Activated CD8-positive, alpha-beta T cell treated with anti-CD3 and anti-CD28 coated beads for 36 hours (primary cell): ENCODE results near the gene SKIC2. TPM values are rescaled to one million over a fixed set of nuclear protein-coding genes. Genes with fewer than 3 reads are reported as not detected.

Source experiments
- ATAC-seq: fragments of 200-7000 bp; cut with Tn5 transposase; one replicate; pipeline ENCODE4 v1.10.0; 2021; ENCODE audit warnings: mild to moderate bottlenecking, moderate library complexity
- CTCF ChIA-PET: fragments of 350-600 bp; sonication (Branson Sonifier 250); formaldehyde crosslinking; loops from one replicate; lab custom pipeline; 2021; ENCODE audit warnings: antibody characterized with exemption; lab: Charles Lee
- POLR2A ChIA-PET: fragments of 350-600 bp; sonication (Branson Sonifier 250); formaldehyde crosslinking; loops from one replicate; lab custom pipeline; 2021; ENCODE audit warnings: antibody characterized with exemption; lab: Charles Lee
- DNase-seq: peaks from one replicate; pipeline ENCODE4 v3.0.0-alpha.2; 2020
- H3K27ac Mint-ChIP-seq: one replicate; pipeline ENCODE4 v1.8.0; 2021; ENCODE audit warnings: mild to moderate bottlenecking, mixed read lengths
- H3K27me3 Mint-ChIP-seq: one replicate; pipeline ENCODE4 v1.8.0; 2021; ENCODE audit warnings: mixed read lengths
- H3K36me3 Mint-ChIP-seq: one replicate; pipeline ENCODE4 v1.8.0; 2021; ENCODE audit warnings: low read depth, mixed read lengths
- H3K4me1 Mint-ChIP-seq: one replicate; pipeline ENCODE4 v1.8.0; 2021; ENCODE audit warnings: low read depth, mixed read lengths
- H3K4me3 Mint-ChIP-seq: one replicate; pipeline ENCODE4 v1.8.0; 2021; ENCODE audit warnings: mild to moderate bottlenecking, moderate library complexity, mixed read lengths
- H3K9me3 Mint-ChIP-seq: one replicate; pipeline ENCODE4 v1.8.0; 2021; ENCODE audit warnings: mixed read lengths
- CTCF ChIP-seq: fragments of 200-600 bp; IDR thresholded peaks from one replicate; pipeline ENCODE4 v1.8.0; 2022; ENCODE audit warnings: antibody characterized with exemption, mild to moderate bottlenecking
- intact Hi-C: fragments of 100-400 bp; cut with micrococcal nuclease; formaldehyde crosslinking; loops from one replicate; pipeline ENCODE4 v1.10.0; 2022
- total RNA-seq, 2 experiments: library from RNA; stranded (reverse); gene quantifications; one replicate each; pipeline ENCODE4 v1.2.3, GENCODE V29; 2021

SKIC2 gene
- total RNA-seq, 2 experiments from 2014 or later = 76.5 to 77.3 TPM

- Mint-ChIP-seq H3K9me3 (no peaks in the 10 kb centered on the region), H3K27ac (peak overlapping the region; percentile 32), H3K27me3 (peaks cover 2% of the 10 kb centered on the region), H3K4me1 (peaks cover 12% of the 10 kb centered on the region), H3K4me3 (no peak overlapping the region), H3K36me3 (peaks cover 35% of the 10 kb centered on the region)
- TF ChIP-seq CTCF = no peak
- CTCF ChIA-PET = interaction anchor here (4.2 kb wide), 1 partner anchor 15 kb away, joined by 16 read pairs; no protein-coding TSS in a partner anchor
- POLR2A ChIA-PET = interaction anchor here (9.3 kb wide), 1 partner anchor 9 kb away, joined by 85 read pairs; the partner anchor contains the start of genes NELFE and SKIC2
- intact Hi-C loops = no loop called here
- DNase-seq = no peak
- ATAC-seq = no peak
These were observed 8.3 kb downstream of the SKIC2 start for GRCh38 chr6:31966997-31967925.

- CTCF ChIA-PET = interaction anchor here (4.2 kb wide), 1 partner anchor 16 kb away, joined by 16 read pairs; no protein-coding TSS in a partner anchor
- peaks cover 31% of the 10 kb centered on the region for H3K36me3 Mint-ChIP-seq
These were observed 8.9 kb downstream of the SKIC2 start for GRCh38 chr6:31967926-31968320.

DNA sequence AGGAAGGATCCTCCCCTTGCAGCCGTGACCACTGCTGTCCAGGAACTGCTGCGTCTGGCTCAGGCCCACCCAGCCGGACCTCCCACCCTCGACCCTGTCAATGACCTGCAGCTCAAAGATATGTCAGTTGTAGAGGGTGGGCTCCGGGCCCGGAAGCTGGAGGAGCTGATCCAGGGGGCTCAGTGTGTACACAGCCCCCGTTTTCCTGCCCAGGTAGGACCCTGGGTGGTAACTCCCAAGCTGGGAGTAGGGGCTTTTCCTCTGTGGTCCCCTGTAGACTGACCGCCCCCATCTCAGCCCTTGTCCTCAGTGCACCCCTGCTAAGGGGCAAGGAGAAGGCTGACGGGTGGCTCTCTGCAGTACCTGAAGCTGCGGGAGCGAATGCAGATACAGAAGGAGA, 9.4 kb downstream of the SKIC2 start:
- Mint-ChIP-seq H3K4me3 (no peak overlapping the region), H3K27me3 (peaks cover 2% of the 10 kb centered on the region), H3K4me1 (peaks cover 21% of the 10 kb centered on the region), H3K27ac (no peak overlapping the region), H3K9me3 (no peaks in the 10 kb centered on the region), H3K36me3 (peaks cover 31% of the 10 kb centered on the region)
- TF ChIP-seq CTCF = no peak
- ATAC-seq (no peak), DNase-seq (no peak)
- ChIA-PET POLR2A (interaction anchor here (9.3 kb wide), 1 partner anchor 10 kb away, joined by 85 read pairs; the partner anchor contains the start of genes NELFE and SKIC2), CTCF (interaction anchor here (4.2 kb wide), 1 partner anchor 16 kb away, joined by 16 read pairs; no protein-coding TSS in a partner anchor)
- intact Hi-C loops = no loop called here

More at GRCh38 chr6:31967926-31968320, 8.9 kb downstream of the SKIC2 start:
- H3K4me3 Mint-ChIP-seq = no peak overlapping the region
- no peak for TF ChIP-seq CTCF
- no peak for ATAC-seq
- DNase-seq = no peak
- H3K4me1 Mint-ChIP-seq = peaks cover 17% of the 10 kb centered on the region
- H3K9me3 Mint-ChIP-seq = no peaks in the 10 kb centered on the region
- intact Hi-C loops = no loop called here
- H3K27me3 Mint-ChIP-seq = peaks cover 2% of the 10 kb centered on the region
- H3K27ac Mint-ChIP-seq = peak overlapping the region; percentile 45
- POLR2A ChIA-PET = interaction anchor here (9.3 kb wide), 1 partner anchor 10 kb away, joined by 85 read pairs; the partner anchor contains the start of genes NELFE and SKIC2

- TF ChIP-seq CTCF = no peak
- no peak overlapping the region for H3K4me3 Mint-ChIP-seq
- intact Hi-C loops = no loop called here
These were observed 10.1 kb downstream of the SKIC2 start for GRCh38 chr6:31968791-31969711.

More at GRCh38 chr6:31968791-31969711, 10.1 kb downstream of the SKIC2 start:
- no peak for ATAC-seq
- POLR2A ChIA-PET = interaction anchor here (0.6 to 9.3 kb wide), 3 partner anchors 11 to 402 kb away, joined by 3 to 85 read pairs (median 32); partner anchors contain the start of genes NELFE and SKIC2
- Mint-ChIP-seq H3K27me3 (peaks cover 2% of the 10 kb centered on the region), H3K36me3 (peaks cover 27% of the 10 kb centered on the region), H3K27ac (peak overlapping the region; percentile 99), H3K9me3 (no peaks in the 10 kb centered on the region), H3K4me1 (peaks cover 26% of the 10 kb centered on the region)
- DNase-seq = no peak
- CTCF ChIA-PET = interaction anchor here (4.2 kb wide), 1 partner anchor 17 kb away, joined by 16 read pairs; no protein-coding TSS in a partner anchor
